Measurements from ENCODE around the gene MFAP3L.

MFAP3L gene

DNA sequence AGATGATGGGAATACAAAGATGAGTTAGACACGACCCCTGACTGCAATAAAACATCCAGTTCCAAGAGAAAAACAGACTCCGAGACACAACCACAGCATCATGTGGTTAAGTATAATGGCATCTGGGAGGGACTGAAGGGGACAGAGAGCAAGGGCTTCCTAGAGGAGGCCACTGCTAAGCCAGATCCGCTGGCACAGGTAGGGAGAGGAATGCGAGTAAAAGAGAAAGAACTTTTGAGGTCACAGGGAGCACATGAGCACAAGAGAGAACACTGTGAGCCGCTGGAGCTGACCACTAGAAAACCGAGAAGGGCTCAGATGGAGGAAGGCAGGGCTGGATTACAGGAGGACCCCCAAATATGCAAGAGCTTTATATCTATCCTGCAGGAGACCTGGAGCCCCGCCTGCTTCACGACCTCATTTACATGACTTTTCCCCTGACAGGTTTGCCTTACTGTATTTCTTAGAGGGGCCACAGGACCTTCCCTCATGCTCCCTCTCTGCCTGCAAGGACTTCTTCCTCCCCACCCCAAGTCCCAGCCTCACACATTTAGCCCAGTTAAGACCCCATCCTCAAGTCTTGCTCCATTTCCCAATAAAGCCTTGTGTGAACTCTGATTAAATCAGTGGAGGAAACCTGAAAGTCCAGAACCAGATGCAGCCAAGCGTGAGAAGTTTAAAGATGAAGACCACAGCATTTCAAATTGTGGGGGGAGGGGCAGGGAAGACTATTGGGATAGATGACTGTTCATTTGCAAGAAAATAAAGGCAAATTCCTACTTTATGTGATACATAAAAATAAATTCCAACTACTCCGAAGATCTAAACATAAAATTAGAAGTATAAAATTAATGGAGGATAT is 29.6 kb downstream of the MFAP3L start:
- no peak overlapping the region for H3K27ac ChIP-seq
- DNase-seq (ENCODE audit: low read depth, low spot score): no peak

DNA sequence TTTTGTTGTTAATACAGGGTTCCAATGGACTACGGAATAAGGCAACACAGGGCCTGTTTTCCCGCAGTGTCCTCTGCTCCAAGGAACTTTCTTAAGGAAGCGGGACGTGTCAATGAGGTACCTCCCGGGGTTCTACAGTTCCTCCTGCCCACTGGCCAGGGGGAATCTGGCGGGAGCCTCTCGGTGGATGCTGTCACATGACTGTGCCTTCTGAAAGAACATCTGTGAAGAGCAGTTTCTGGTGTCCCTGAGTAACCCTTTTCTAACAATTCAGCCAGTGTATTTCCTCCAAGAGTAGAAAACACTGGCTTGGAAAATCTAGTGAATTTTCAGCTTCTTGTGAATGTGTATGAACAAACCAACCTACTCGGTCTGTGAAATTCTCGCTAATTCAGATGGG is 32.7 kb downstream of the MFAP3L start:
- H3K27ac ChIP-seq: no peak overlapping the region
- no peak for DNase-seq (ENCODE audit: low read depth, low spot score)

DNA sequence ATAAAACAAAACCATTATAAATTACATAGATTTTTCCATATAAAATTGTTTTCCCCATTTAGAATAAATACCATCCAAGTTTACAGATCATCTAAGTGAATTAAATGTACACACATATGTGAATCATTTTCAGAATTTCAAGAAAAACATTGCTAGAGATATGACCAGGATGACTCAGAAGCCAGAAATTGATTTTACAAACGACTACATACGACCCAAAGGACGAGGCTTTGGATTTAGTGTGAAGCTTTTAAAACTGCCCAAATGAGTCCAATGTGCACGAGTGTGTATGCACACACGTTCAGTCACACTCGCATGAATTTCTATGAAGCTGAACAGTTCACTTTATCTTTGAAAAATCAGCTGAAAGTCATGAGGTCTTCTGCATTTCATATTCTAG is 37.9 kb downstream of the MFAP3L start:
- H3K27ac ChIP-seq: no peak overlapping the region
- DNase-seq (ENCODE audit: low read depth, low spot score): no peak

DNA sequence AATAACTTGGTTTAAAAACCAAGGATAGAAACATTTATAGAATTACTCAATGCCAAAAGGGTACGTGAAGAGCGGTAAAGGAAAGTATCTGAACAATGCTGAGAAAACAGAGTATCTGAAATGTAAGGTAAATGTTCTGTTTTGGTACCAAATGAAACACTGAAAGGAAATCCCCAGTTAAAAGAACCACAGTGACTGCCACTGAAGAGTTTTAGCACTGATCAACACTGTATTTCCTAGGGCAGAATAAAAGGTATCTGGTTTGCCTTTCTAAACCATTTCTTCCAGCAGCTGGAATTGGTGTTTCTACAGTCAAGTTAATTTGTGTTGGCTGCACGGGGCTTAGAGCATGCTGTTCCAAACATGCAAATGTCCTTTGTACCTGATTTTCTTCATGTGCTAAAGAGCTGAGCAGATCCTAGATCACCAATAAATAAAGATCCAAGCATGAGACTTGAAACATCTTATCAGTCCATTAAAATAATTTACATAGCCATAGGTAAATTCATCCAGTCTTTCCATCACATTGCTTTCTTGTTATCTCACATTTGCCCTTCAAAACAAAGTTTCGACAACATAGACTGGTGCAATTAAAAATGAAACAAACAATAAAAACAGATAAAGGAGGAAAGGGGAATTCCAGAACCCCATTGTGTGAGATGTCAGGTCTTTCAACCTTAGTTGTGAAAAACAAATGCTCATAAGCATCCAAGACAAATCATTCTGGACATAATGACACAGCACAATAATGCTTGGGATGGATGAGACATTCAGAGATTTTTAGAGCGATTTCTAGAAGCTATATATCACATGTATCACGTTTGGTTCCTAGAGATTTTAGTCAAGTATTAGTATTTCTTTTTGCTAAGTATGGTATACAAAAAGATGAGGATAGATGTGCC is 38.6 kb downstream of the MFAP3L start:
- DNase-seq (ENCODE audit: low read depth, low spot score): no peak
- no peak overlapping the region for H3K27ac ChIP-seq

DNA sequence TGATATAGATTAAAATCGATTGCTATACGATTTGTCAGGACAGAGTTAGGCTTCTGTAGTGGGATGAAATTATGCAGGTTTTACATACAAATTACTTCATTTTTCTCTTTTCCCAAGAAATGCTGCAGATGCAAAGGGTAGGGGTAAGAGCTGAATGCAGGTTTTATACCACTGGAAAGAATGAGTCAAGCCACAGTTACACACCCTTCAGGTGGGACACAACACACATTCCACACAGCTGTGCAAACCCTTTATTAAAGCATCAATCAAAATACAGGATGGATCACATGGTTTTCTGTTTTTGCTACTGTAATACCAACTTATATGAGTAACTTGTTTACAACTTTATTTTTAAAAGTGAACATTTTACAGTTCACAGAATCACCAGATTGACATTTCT is 39.8 kb downstream of the MFAP3L start:
- no peak overlapping the region for H3K27ac ChIP-seq
- DNase-seq (ENCODE audit: low read depth, low spot score): no peak

DNA sequence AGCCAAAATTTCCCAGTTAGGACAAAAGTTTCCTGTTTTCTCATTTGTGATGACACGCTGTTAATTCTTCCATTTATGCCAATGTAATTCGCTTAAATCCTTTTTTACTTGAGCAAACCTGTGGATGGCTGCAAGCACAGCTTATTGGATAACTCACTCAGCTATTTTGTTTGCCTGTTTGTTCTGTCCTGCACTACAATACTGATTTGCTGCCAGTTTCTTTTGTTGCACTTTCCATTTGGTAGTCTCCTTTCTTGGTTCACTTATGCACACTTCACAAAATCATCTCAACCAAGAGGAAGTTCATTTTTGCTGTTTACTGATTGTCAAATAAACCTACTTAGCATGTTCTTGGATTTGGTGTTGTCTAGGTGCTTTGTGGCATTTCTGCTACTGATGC is 40.3 kb downstream of the MFAP3L start:
- DNase-seq (ENCODE audit: low read depth, low spot score): no peak
- no peak overlapping the region for H3K27ac ChIP-seq

DNA sequence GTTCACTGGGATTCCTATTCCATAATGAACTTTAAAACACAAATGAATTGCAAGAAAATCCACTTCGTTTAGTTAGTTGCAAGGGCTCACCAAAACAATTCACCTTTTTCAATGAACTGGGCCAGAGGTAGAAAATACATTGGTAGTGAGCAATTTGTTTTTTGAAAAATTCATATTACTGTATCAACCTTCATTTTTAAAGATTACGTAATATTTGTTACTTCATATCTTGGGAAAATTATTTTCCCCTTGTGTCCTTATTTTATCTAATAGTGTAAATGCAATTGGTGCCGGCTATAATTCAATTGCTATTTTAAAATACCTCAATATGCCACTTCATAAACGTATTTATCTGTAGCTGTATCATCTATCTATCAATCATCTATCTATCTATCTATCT is 41.5 kb downstream of the MFAP3L start:
- H3K27ac ChIP-seq: no peak overlapping the region
- no peak for DNase-seq (ENCODE audit: low read depth, low spot score)

DNA sequence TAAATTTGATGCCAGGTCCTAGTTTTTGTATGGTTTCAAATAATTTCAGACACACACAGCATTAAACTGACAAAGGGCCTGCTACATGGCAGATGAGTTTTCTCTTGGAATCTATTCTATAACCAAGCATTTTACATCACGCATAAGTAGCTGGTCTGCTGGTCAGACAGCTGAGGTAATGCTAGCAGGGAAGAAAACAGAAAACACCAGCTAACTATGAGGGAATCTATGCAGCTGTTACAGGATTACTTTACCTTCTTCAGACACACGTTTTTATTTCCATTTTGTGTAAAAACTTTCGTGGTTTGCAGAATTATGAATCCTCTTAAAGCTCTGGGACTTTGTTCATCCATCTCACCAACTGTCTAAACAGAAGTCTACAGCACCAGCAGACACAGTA is 42.0 kb downstream of the MFAP3L start:
- H3K27ac ChIP-seq: no peak overlapping the region
- DNase-seq (ENCODE audit: low read depth, low spot score): no peak

DNA sequence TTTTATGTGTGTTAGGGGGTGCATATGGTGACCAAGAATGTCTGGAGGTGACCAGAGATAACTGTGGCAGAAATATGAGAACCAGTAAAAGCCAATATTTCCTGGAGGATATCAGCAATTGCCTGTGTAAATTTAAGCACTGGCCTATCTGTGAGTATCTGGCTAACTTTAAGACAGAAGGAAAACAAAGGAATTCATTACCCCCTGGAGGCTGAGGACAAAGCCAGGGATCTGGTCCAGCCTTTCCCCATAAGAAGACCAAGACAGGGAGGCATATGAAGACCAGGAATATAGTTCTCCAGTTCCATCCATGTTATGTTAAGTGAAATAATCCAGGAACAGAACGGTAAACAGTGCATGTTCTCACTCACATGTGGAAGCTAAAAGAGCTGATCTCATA is 49.2 kb downstream of the MFAP3L start:
- H3K27ac ChIP-seq: no peak overlapping the region
- no peak for DNase-seq (ENCODE audit: low read depth, low spot score)

DNA sequence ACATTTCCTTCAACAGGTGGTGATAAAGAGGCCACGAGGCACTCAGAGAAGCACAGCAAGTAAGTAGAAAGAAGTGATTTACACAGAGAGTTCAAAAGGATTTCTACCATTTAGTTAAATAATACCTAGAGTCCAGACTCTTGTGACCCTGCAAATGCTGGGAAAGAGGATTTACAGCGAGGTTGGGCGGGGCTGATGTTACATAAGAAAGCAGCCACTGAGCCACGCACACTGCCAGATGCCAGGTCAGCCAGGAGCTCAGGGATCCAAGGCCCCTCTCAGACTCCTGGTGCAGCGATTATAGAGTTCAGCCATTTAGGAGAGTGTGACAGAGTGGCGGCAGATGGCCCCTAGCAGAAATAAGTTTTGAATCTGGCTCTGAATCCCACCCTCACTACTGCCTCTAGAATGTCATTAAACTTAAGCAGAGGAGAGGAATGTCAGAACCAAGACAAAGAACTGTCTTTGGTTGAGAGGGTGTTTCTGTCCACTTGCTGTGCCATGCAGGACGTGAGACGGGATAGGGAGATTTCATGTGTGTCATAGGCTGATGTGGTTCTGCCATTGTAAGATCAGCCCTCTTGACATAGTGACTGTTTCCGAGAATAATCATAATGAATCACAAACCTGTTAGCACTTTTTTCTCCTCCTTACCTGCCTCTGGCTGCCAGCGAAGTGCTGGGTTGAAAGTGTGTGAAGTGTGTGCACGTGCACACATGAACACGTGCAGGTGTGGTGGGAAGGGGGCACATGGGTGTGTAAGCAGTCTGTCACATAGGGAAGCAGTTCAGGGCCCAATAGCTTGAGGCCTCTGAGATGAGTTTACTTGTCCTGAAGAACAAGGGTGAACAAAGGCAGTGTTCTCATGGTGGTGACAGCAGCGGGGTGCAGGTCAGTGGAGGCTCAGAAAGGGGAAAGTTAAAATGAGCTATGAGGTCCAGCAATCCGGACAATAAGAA is 50.1 kb downstream of the MFAP3L start:
- no peak overlapping the region for H3K27ac ChIP-seq

DNA sequence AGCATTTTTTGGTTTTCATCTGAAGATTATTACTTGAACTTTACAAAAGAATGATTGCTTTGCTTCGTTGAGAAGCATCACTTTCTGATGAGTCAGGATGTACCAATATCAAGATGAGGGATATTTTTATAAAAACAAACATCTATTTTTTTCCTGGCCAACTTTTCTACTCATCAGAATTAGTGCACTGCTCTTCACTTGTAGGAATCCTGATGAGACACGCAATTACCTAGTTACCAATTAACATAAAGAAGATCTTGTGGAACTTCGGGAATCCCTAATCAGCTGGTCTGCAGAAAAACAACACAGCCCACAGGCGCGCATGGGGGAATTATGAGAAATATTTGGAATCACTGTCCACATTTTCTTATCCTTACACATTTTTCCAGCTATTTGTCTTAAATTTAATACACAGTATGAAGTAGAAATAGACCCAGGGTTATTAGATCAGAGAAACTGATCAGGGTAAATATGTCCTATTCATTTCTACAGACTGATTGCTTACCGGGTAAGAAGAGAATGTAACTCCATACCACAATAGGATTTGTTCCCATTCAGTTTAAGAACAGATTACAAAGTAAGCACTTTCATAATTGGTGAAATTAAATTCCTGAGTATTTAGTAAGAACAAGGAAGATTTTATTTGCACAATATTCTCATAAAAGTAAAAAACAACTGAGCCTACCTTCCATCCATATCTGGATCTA is 50.9 kb downstream of the MFAP3L start:
- DNase-seq (ENCODE audit: low read depth, low spot score): no peak
- no peak overlapping the region for H3K27ac ChIP-seq

More for the DNA sequence above, 50.1 kb downstream of the MFAP3L start:
- no peak for DNase-seq (ENCODE audit: low read depth, low spot score)

DNA sequence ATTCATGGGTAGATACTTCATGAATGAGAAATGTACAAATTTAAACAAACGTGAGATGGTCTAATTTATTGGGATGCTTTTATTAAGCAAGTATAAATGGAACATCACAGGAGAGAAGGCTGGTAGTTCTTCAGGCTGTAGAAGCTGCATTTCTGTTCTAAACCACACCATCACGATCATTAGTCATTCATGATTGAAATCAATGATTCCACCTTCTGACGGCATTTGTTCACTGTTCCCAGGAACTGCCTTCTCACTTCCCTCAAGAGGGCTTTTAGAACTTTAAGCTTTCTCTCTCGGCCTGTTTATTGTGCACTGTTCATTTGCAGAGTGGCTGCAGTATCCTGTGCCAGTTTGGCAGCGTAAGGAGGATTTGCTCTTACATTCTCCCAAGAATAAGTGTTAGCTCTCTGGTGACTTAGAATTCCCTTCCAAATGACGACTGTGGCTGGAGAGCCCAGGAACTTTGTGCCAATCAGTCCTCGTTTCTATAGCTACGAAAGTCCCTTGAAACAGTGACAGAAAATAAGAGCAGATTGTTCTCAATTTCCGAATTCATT is 54.7 kb downstream of the MFAP3L start:
- H3K27ac ChIP-seq: no peak overlapping the region
- DNase-seq (ENCODE audit: low read depth, low spot score): no peak

DNA sequence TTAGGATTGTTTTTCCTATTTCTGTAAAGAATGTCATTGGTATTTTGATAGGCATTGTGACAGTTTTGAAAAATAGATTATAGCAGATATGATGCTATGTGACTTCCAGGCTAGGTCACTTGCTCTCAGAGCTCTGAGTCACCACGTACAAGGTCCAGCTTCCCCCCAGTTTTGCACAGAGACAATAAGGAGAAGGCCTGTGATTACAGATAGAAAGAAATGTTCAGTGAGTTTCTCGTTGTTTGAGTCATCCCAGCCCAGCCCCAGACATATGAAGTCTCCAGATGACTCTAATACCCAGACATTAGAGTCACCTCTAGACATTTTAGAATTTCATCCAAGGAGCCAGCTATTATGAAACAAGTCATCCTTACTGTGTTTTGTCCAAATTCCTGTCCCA is 57.2 kb downstream of the MFAP3L start:
- H3K27ac ChIP-seq: no peak overlapping the region
- no peak for DNase-seq (ENCODE audit: low read depth, low spot score)

DNA sequence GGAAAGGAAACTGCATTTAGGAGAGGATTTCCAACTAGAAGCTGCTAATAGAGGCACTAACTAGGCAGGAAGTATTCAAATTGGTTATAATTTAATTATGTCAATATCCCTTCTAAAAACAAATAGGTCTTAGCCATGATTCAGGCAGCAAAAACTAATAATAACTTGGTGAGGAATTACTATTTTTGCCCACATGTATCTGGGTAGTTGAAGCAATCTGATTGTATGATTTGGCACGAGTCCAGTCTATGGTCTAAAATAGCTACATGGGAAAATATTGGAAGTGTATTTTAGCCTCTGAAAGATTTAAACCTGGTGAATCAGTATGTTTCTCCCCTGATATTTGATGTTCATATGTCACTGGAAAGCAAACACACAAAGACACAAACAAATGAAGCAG is 62.2 kb downstream of the MFAP3L start:
- no peak overlapping the region for H3K27ac ChIP-seq
- no peak for DNase-seq (ENCODE audit: low read depth, low spot score)

DNA sequence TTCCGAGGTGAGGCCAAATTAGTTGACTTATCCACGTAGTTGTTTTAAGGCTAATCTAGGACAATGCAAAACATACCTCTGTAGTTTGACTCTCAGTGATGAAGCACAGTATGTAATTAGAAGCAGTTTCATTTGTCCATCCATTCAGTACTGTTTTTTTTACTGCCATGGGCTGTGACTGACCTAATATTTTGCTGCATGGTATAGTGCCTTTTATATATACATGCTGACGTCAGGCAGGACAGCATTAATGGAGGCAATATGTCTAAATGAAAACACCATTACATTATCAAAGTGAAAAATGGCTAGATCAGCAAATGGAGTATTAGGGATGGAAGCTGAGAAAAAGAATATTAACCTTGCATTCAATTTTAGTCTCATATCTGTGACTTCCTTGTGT is 66.9 kb downstream of the MFAP3L start:
- no peak overlapping the region for H3K27ac ChIP-seq
- DNase-seq (ENCODE audit: low read depth, low spot score): no peak

DNA sequence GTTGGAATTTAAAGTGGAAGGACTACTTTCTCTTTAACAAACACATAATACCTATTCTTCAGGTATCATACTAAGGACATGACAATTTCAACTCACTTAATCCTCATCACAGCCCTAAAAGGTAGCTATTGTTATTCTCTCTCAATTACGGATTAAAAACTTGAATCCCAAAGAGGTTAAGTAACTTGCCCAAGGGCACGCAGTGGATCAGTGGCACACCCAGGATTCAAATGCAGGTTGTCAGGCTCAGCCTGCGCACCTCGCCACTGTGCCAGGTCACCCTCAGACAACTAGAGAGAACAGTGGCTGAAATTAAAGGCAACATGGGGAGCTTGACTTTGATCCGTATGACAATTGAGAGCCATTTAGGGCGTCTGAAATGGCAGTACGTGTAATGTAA is 67.6 kb downstream of the MFAP3L start:
- DNase-seq (ENCODE audit: low read depth, low spot score): no peak
- H3K27ac ChIP-seq: no peak overlapping the region

DNA sequence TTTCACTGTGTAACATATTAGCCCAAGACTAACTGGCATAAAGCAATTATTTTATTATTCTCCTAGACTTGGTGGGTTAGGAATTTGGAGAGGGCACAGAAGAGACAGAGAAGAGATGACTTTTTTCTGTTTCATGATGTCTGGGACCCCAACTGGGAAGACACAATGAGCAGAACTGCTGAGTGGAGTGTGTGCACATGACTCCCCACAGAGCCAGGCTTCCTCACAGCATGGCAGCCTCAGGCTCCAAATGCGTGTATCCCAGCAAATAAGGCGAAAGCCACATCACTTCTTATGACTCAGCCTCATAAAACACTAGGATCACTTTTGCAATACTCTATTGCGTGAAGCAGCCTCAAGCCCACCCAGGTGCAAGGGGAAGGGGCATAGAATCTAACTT is 68.4 kb downstream of the MFAP3L start:
- no peak for DNase-seq (ENCODE audit: low read depth, low spot score)
- H3K27ac ChIP-seq: no peak overlapping the region

DNA sequence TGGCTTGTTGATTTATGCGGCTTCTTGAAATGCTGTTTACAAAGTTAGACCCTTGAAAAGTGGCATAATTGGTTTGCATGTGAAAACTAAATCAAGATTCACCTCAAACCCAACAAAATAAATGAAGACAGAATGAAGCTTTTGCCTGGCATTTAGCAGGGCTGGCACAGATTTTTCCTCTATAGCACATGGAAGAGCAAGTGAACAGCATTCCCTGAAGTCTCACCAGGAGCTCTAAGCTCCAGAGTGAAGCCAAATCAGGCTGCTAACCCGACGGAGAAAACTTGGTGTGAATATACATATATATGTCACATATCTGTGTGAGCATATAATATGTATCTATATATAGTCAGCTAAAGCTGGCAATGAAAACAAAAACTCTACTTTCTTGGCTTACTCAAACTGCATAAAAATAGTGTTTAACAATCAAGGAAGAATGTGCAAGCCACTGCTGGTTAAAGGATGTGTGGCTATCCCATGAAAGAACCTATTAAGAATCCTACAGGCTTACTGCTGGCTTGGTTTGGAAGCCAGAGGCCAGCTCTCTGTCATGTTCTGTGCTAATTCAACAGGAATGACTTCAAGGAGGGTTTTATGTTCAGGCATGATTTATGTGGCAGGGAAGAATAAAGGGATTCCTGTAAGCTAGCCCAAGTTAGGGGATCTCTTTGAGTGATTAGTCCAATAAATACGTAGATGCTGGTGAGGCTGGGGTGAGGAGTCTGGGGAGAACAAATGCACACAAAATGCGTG is 69.9 kb downstream of the MFAP3L start:
- no peak overlapping the region for H3K27ac ChIP-seq
- no peak for DNase-seq (ENCODE audit: low read depth, low spot score)

DNA sequence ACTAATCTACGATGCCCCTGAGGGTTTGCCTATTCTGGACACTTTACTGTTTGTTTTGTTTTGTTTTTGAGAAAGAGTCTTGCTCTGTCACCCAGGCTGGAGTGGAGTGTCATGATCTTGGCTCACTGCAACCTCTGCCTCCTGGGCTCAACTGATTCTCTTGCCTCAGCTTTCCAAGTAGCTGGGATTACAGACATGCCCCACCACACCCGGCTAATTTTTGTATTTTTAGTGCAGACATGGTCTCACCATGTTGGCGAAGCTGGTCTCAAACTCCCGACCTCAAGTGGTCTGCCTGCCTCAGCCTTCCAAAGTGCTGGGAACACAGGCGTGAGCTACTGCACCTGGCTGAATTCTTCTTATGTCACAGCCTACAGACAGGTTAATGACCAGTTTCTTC is 70.7 kb downstream of the MFAP3L start:
- no peak overlapping the region for H3K27ac ChIP-seq
- DNase-seq (ENCODE audit: low read depth, low spot score): no peak
